Body of pancreas (tissue), 4 donors: Measurements from ENCODE around the gene FAM216A. TPM values are rescaled to one million over a fixed set of nuclear protein-coding genes. Genes with fewer than 3 reads are reported as not detected.

Experiments used
- ATAC-seq: fragments of 150-250 bp; one replicate; pipeline ENCODE4 v1.9.1; 2016
- DNase-seq, 4 donors: peaks; one replicate each; pipeline ENCODE4 v3.0.0-alpha.2; 2019
- H3K27ac ChIP-seq, 4 donors: fragments of 200-600 bp; sonication (generic); 1 replicate in 3 of 4; 2 replicates in 1 of 4; pipeline versions ENCODE4 v1.5.1 to v1.6.1; 2016 to 2019; ENCODE audit warnings: mild to moderate bottlenecking in 1 of 4, mixed read lengths in 1 of 4, moderate library complexity in 1 of 4
- H3K27me3 ChIP-seq, 2 donors: fragments of 200-600 bp; sonication (generic); one replicate each; pipeline ENCODE4 v1.6.0; 2016; ENCODE audit warnings: mild to moderate bottlenecking in 1 of 2
- H3K36me3 ChIP-seq, 2 donors: fragments of 200-600 bp; sonication (generic); replicated peaks in 1 of 2; 2 replicates each; pipeline ENCODE4 v1.5.1; 2016; ENCODE audit warnings: low read depth in 2 of 2; ENCODE audit not compliant: insufficient read depth in 1 of 2
- H3K4me1 ChIP-seq: fragments of 200-600 bp; sonication (generic); one replicate; pipeline ENCODE4 v1.6.0; 2016
- H3K4me3 ChIP-seq, 2 donors: fragments of 200-600 bp; sonication (generic); 1 replicate in 1 of 2; 2 replicates in 1 of 2; pipeline ENCODE4 v1.5.1; 2016 to 2019
- H3K9me3 ChIP-seq, 3 donors: fragments of 200-600 bp; sonication (generic); 1 replicate in 2 of 3; 2 replicates in 1 of 3; pipeline ENCODE4 v1.5.1; 2016
- CTCF ChIP-seq, 7 experiments: fragments of 450-650 bp in 4 of 7; fragments of 200-600 bp in 3 of 7; sonication (generic) in 3 of 7; IDR thresholded peaks; one replicate each; pipeline ENCODE4 v1.5.1; 2016 to 2019; ENCODE audit warnings: antibody characterized with exemption in 7 of 7
- POLR2A ChIP-seq, 3 donors: fragments of 450-650 bp; IDR thresholded peaks; one replicate each; pipeline ENCODE4 v1.6.1; 2016; ENCODE audit warnings: antibody characterized with exemption in 3 of 3, mild to moderate bottlenecking in 2 of 3
- WGBS, 2 donors: methylation state at CpG; one replicate each; pipeline ENCODE4 v1.1.5; 2017; 5-methylcytosine and 5-hydroxymethylcytosine counted together
- intact Hi-C: fragments of 100-400 bp; cut with DNase I; formaldehyde crosslinking; loops from one replicate; pipeline ENCODE4 v1.15.1; 2023
- total RNA-seq, 2 donors: library from RNA; depleted of rRNA; stranded (reverse); fragments of >200 nt; gene quantifications; one replicate each; pipeline ENCODE4 v1.1.0, GENCODE V29; 2016

FAM216A gene
- total RNA-seq, 2 donors from 2014 or later: 0.99 to 2.6 TPM

GRCh38 chr12:110528277-110528839 lies 59.7 kb downstream of the FAM216A start:
- Histone ChIP-seq H3K27ac (no peak overlapping the region), H3K27me3 (no peaks in the 10 kb centered on the region), H3K4me1 (peaks cover 7% of the 10 kb centered on the region), H3K36me3 (no peaks in the 10 kb centered on the region), H3K9me3 (no peaks in the 10 kb centered on the region), H3K4me3 (no peak overlapping the region)
- DNase-seq (no peak), ATAC-seq (no peak)
- intact Hi-C loops: no loop called here
- TF ChIP-seq POLR2A (IDR thresholded peaks at IDR 0.05) (no peak), CTCF (IDR thresholded peaks at IDR 0.05) (no peak)
- 91 to 97% methylated on average over 6 of the region's 6 CpGs for WGBS, 2 donors

GRCh38 chr12:110530511-110530910 lies 61.9 kb downstream of the FAM216A start:
- no peak for DNase-seq
- no peaks in the 10 kb centered on the region for H3K36me3 ChIP-seq
- H3K27ac ChIP-seq: no peak overlapping the region
- no peak for ATAC-seq
- no peak overlapping the region for H3K4me3 ChIP-seq
- WGBS, 2 donors: 73 to 100% methylated on average over 2 of the region's 2 CpGs
- TF ChIP-seq CTCF (IDR thresholded peaks at IDR 0.05) (no peak), POLR2A (IDR thresholded peaks at IDR 0.05) (no peak)
- H3K9me3 ChIP-seq: no peaks in the 10 kb centered on the region
- intact Hi-C loops: no loop called here
- H3K4me1 ChIP-seq: peaks cover 12% of the 10 kb centered on the region
- H3K27me3 ChIP-seq: no peaks in the 10 kb centered on the region

- Histone ChIP-seq H3K27me3 (no peaks in the 10 kb centered on the region), H3K9me3 (no peaks in the 10 kb centered on the region), H3K4me3 (no peak overlapping the region), H3K36me3 (peaks cover 0 to 2% of the 10 kb centered on the region in 2 donors), H3K4me1 (peaks cover 12% of the 10 kb centered on the region), H3K27ac (no peak overlapping the region)
- DNase-seq: no peak
- TF ChIP-seq CTCF (IDR thresholded peaks at IDR 0.05) (no peak), POLR2A (IDR thresholded peaks at IDR 0.05) (no peak)
- no peak for ATAC-seq
- 32 to 41% methylated on average over 2 of the region's 2 CpGs for WGBS, 2 donors
- intact Hi-C loops: no loop called here
Measured at GRCh38 chr12:110531741-110532333, 63.2 kb downstream of the FAM216A start.

- TF ChIP-seq POLR2A (IDR thresholded peaks at IDR 0.05): no peak
- TF ChIP-seq CTCF (IDR thresholded peaks at IDR 0.05): no peak
- Histone ChIP-seq H3K9me3 (no peaks in the 10 kb centered on the region), H3K27ac (no peak overlapping the region), H3K4me3 (no peak overlapping the region), H3K27me3 (no peaks in the 10 kb centered on the region), H3K36me3 (peaks cover 0 to 2% of the 10 kb centered on the region in 2 donors), H3K4me1 (peaks cover 18% of the 10 kb centered on the region)
- DNase-seq (no peak), ATAC-seq (no peak)
- WGBS, 2 donors: 80 to 82% methylated on average over 3 of the region's 3 CpGs
- intact Hi-C loops: no loop called here
Measured at GRCh38 chr12:110532644-110533043, 64.0 kb downstream of the FAM216A start.

GRCh38 chr12:110533607-110534006 lies 65.0 kb downstream of the FAM216A start:
- Histone ChIP-seq H3K27ac (no peak overlapping the region), H3K27me3 (no peaks in the 10 kb centered on the region), H3K4me1 (peaks cover 28% of the 10 kb centered on the region), H3K9me3 (no peaks in the 10 kb centered on the region), H3K36me3 (peaks cover 0 to 2% of the 10 kb centered on the region in 2 donors), H3K4me3 (no peak overlapping the region)
- TF ChIP-seq CTCF (IDR thresholded peaks at IDR 0.05) (no peak), POLR2A (IDR thresholded peaks at IDR 0.05) (no peak)
- DNase-seq (no peak), ATAC-seq (no peak)
- WGBS, 2 donors: 29 to 30% methylated on average over 6 of the region's 6 CpGs
- intact Hi-C loops: no loop called here
